GM10266 (cell line): ENCODE measurements around the gene MPPE1.

Experiments used
- DNase-seq: peaks from one replicate; pipeline ENCODE4 v3.0.0; 2012; ENCODE audit errors: extremely low spot score
- CTCF ChIP-seq: IDR thresholded peaks from 2 replicates; pipeline ENCODE4 v1.5.1; 2012; ENCODE audit warnings: mild to moderate bottlenecking, low read depth; ENCODE audit not compliant: control insufficient read depth, insufficient read depth; ENCODE audit errors: missing control alignments

Gene MPPE1

GRCh38 chr18:11887328-11888128, 20.6 kb downstream of the MPPE1 start:
- TF ChIP-seq CTCF, result no peak
- DNase-seq, result no peak

- no peak for DNase-seq
- no peak for TF ChIP-seq CTCF
Observed at GRCh38 chr18:11886577-11887110, 21.5 kb downstream of the MPPE1 start.

GRCh38 chr18:11885278-11885947, 22.7 kb downstream of the MPPE1 start:
- no peak for TF ChIP-seq CTCF
- no peak for DNase-seq

GRCh38 chr18:11884396-11885030, 23.6 kb downstream of the MPPE1 start:
- DNase-seq, result no peak
- no peak for TF ChIP-seq CTCF

GRCh38 chr18:11883153-11883552, 25.0 kb downstream of the MPPE1 start:
- DNase-seq, result peak; percentile 47
- no peak for TF ChIP-seq CTCF

GRCh38 chr18:11882636-11883035, 25.5 kb downstream of the MPPE1 start:
- DNase-seq, result no peak
- no peak for TF ChIP-seq CTCF
